Panc1 (cell line): ENCODE results near the gene TSPAN2. TPM values are rescaled to one million over a fixed set of nuclear protein-coding genes. Genes with fewer than 3 reads are reported as not detected.

Experiments used
- ATAC-seq: fragments of 200-7000 bp; cut with Tn5 transposase; 2 replicates; pipeline ENCODE4 v1.9.1; 2020; ENCODE audit warnings: mild to moderate bottlenecking, moderate library complexity
- BruUV-seq: library from RNA; stranded (reverse); fragments of 400-500 nt; replicated peaks from 2 replicates; lab custom pipeline; 2021; lab: Mats Ljungman, UMichigan
- CTCF ChIA-PET: fragments of 300-600 bp; sonication (Branson Sonifier 250); formaldehyde crosslinking; loops from one replicate; lab custom pipeline; 2022; ENCODE audit warnings: antibody characterized with exemption; lab: Charles Lee
- POLR2A ChIA-PET: fragments of 300-600 bp; sonication (Branson Sonifier 250); formaldehyde crosslinking; loops from one replicate; lab custom pipeline; 2022; ENCODE audit warnings: antibody characterized with exemption; lab: Charles Lee
- DNase-seq: peaks from one replicate; pipeline ENCODE4 v3.0.0-alpha.2; 2010; ENCODE audit warnings: low read depth, low spot score
- H3K27ac ChIP-seq: 2 replicates; pipeline ENCODE4 v1.5.1; 2011; ENCODE audit warnings: mild to moderate bottlenecking, low read length, inconsistent platforms
- H3K27me3 ChIP-seq: fragments of 200-500 bp; sonication (Bioruptor generic); 2 replicates; pipeline ENCODE4 v1.6.0; 2014; ENCODE audit warnings: low read length, inconsistent platforms; ENCODE audit not compliant: control insufficient read depth, insufficient read depth
- H3K36me3 ChIP-seq: fragments of 200-500 bp; sonication (Bioruptor generic); 2 replicates; pipeline ENCODE4 v1.5.1; 2014; ENCODE audit warnings: inconsistent platforms, mild to moderate bottlenecking, low read length, moderate library complexity; ENCODE audit not compliant: control insufficient read depth, insufficient read depth
- H3K4me1 ChIP-seq: 2 replicates; pipeline ENCODE4 v1.5.1; 2011; ENCODE audit warnings: inconsistent platforms, mild to moderate bottlenecking, low read length, moderate library complexity; ENCODE audit not compliant: control insufficient read depth, insufficient read depth
- H3K4me3 ChIP-seq, 2 experiments: 2 replicates each; pipeline ENCODE4 v1.5.1; 2011 to 2012; ENCODE audit warnings: low read depth in 2 of 2, low read length in 2 of 2, mild to moderate bottlenecking in 2 of 2, inconsistent platforms in 1 of 2, moderate library complexity in 1 of 2
- H3K9me3 ChIP-seq: fragments of 200-500 bp; sonication (Bioruptor generic); 2 replicates; pipeline ENCODE4 v1.5.1; 2014; ENCODE audit warnings: low read depth, mild to moderate bottlenecking, inconsistent platforms, low read length, moderate library complexity; ENCODE audit not compliant: control insufficient read depth, insufficient read depth
- CTCF ChIP-seq: fragments of 450-650 bp; IDR thresholded peaks from 2 replicates; pipeline ENCODE4 v1.5.1; 2017; ENCODE audit warnings: mild to moderate bottlenecking
- POLR2AphosphoS5 ChIP-seq: IDR thresholded peaks from 2 replicates; pipeline ENCODE4 v1.6.1; 2012; ENCODE audit warnings: mild to moderate bottlenecking, low read depth, low read length, moderate library complexity
- REST ChIP-seq, 2 experiments: IDR thresholded peaks; 2 replicates each; pipeline ENCODE4 v1.6.1; 2011 to 2012; ENCODE audit warnings: low read depth in 2 of 2, control low read depth in 1 of 2, low read length in 1 of 2, mild to moderate bottlenecking in 1 of 2, moderate library complexity in 1 of 2; ENCODE audit not compliant: insufficient read depth in 1 of 2
- SIN3A ChIP-seq: IDR thresholded peaks from 2 replicates; pipeline ENCODE4 v1.6.1; 2012; ENCODE audit warnings: low read depth, mild to moderate bottlenecking, low read length, moderate library complexity, borderline replicate concordance; ENCODE audit not compliant: insufficient read depth
- TCF7L2 ChIP-seq: IDR thresholded peaks from 2 replicates; pipeline ENCODE4 v1.6.1; 2011; ENCODE audit warnings: mild to moderate bottlenecking, low read depth, low read length, inconsistent platforms
- in situ Hi-C: cut with HindIII; loops from 2 replicates; pipeline ENCODE4 v1.10.0; 2016; ENCODE audit warnings: low sequenced_read_pairs, low pct_unique_long_range_greater_than_20kb
- intact Hi-C: fragments of 100-400 bp; cut with micrococcal nuclease; formaldehyde crosslinking; loops from one replicate; pipeline ENCODE4 v1.10.0; 2022; ENCODE audit not compliant: unreplicated experiment
- total RNA-seq: library from RNA; stranded (reverse); gene quantifications from one replicate; pipeline ENCODE4 v1.2.1, GENCODE V29; 2021; ENCODE audit not compliant: unreplicated experiment

TSPAN2 gene
- total RNA-seq, 1 experiment from 2014 or later: not detected

GRCh38 chr1:115071012-115071664 lies 18.2 kb downstream of the TSPAN2 start:
- H3K4me3 ChIP-seq: no peak overlapping the region

GRCh38 chr1:115069659-115070308 lies 19.5 kb downstream of the TSPAN2 start:
- in situ Hi-C loops: no loop called here
- Histone ChIP-seq H3K36me3 (no peaks in the 10 kb centered on the region), H3K27ac (no peak overlapping the region), H3K4me1 (no peaks in the 10 kb centered on the region), H3K4me3 (no peak overlapping the region), H3K9me3 (no peaks in the 10 kb centered on the region), H3K27me3 (peaks cover 2% of the 10 kb centered on the region; the same call in 1 of the 2 replicates)
- DNase-seq: no peak
- ATAC-seq: no peak
- ChIA-PET CTCF (no interaction called here), POLR2A (no interaction called here)
- intact Hi-C loops: no loop called here
- BruUV-seq: no TSS peak
- TF ChIP-seq POLR2AphosphoS5 (no peak), CTCF (no peak), SIN3A (no peak), TCF7L2 (no peak)

More at GRCh38 chr1:115071012-115071664, 18.2 kb downstream of the TSPAN2 start:
- ChIA-PET CTCF (no interaction called here), POLR2A (no interaction called here)
- DNase-seq (no peak), ATAC-seq (no peak)
- peaks cover 2% of the 10 kb centered on the region; the same call in 1 of the 2 replicates for H3K27me3 ChIP-seq
- no peak overlapping the region for H3K27ac ChIP-seq
- TF ChIP-seq CTCF (no peak), POLR2AphosphoS5 (no peak), REST (IDR thresholded peaks at IDR 0.05; ENCODE audit: insufficient read depth in 1 of 2, low read depth in 2 of 2, low read length in 1 of 2) (no peak), TCF7L2 (no peak), SIN3A (no peak)
- BruUV-seq: no TSS peak
- no peaks in the 10 kb centered on the region for H3K4me1 ChIP-seq
- H3K9me3 ChIP-seq: no peaks in the 10 kb centered on the region
- in situ Hi-C loops: no loop called here
- intact Hi-C loops: no loop called here
- H3K36me3 ChIP-seq: no peaks in the 10 kb centered on the region
